H1 (cell line): ENCODE measurements around the gene MUC4. TPM values are rescaled to one million over a fixed set of nuclear protein-coding genes. Genes with fewer than 3 reads are reported as not detected.

Source experiments
- CTCF ChIA-PET: fragments of 300-600 bp; sonication (Branson Sonifier 250); formaldehyde crosslinking; loops from one replicate; lab custom pipeline; 2021; ENCODE audit not compliant: partially characterized antibody; lab: Charles Lee
- POLR2A ChIA-PET: fragments of 300-600 bp; sonication (Branson Sonifier 250); formaldehyde crosslinking; loops from one replicate; lab custom pipeline; 2021; ENCODE audit warnings: inconsistent platforms; ENCODE audit not compliant: partially characterized antibody; lab: Charles Lee
- DNase-seq, 2 experiments: peaks; one replicate each; pipeline versions ENCODE4 v3.0.0 to v3.0.0-alpha.2; 2010 to 2022; ENCODE audit warnings: low spot score in 2 of 2, low read depth in 1 of 2, mixed read lengths in 1 of 2
- FAIRE-seq: peaks from 2 replicates; lab custom pipeline; 2011; peaks lifted over from hg19 to GRCh38; lab: Jason Lieb, UNC
- H2AFZ ChIP-seq: 2 replicates; pipeline ENCODE4 v1.8.1; 2012; ENCODE audit warnings: low read length, inconsistent platforms
- H2AK5ac ChIP-seq: 2 replicates; pipeline ENCODE4 v1.6.1; 2013; ENCODE audit warnings: low read depth, low read length
- H2BK120ac ChIP-seq: replicated peaks from 2 replicates; pipeline ENCODE3; 2013; ENCODE audit warnings: low read depth, low read length, inconsistent platforms
- H2BK12ac ChIP-seq: 2 replicates; pipeline ENCODE4 v1.6.1; 2013; ENCODE audit warnings: low read depth, low read length
- H2BK15ac ChIP-seq: 2 replicates; pipeline ENCODE4 v1.6.1; 2013; ENCODE audit warnings: low read length
- H2BK20ac ChIP-seq: 2 replicates; pipeline ENCODE4 v1.6.1; 2013; ENCODE audit warnings: low read length
- H2BK5ac ChIP-seq: 2 replicates; pipeline ENCODE4 v1.6.1; 2013; ENCODE audit warnings: low read depth, low read length
- H3K14ac ChIP-seq: 2 replicates; pipeline ENCODE4 v1.6.1; 2013; ENCODE audit warnings: inconsistent platforms; ENCODE audit not compliant: insufficient read length
- H3K18ac ChIP-seq: 2 replicates; pipeline ENCODE4 v1.6.1; 2013; ENCODE audit warnings: low read length; ENCODE audit errors: extremely low read depth
- H3K23ac ChIP-seq: 2 replicates; pipeline ENCODE4 v1.6.1; 2013; ENCODE audit warnings: inconsistent platforms; ENCODE audit not compliant: insufficient read length
- H3K23me2 ChIP-seq: 2 replicates; pipeline ENCODE4 v1.6.1; 2013; ENCODE audit warnings: low read depth, low read length
- H3K27ac ChIP-seq: 2 replicates; pipeline ENCODE4 v1.6.1; 2011; ENCODE audit warnings: low read depth, low read length, inconsistent platforms
- H3K27me3 ChIP-seq, 4 experiments: replicated peaks in 1 of 4; 1 replicate in 1 of 4; 2 replicates in 3 of 4; pipeline versions ENCODE4 v1.6.1 to v1.8.1; 2011 to 2013; ENCODE audit warnings: low read length in 3 of 4, mild to moderate bottlenecking in 3 of 4, inconsistent platforms in 2 of 4, mixed read lengths in 2 of 4, moderate library complexity in 1 of 4; ENCODE audit not compliant: control insufficient read depth in 3 of 4, insufficient read depth in 3 of 4; ENCODE audit errors: extremely low read depth in 1 of 4
- H3K36me3 ChIP-seq, 4 experiments: 2 replicates each; pipeline versions ENCODE4 v1.6.1 to v1.8.1; 2011 to 2013; ENCODE audit warnings: mild to moderate bottlenecking in 4 of 4, low read length in 3 of 4, moderate library complexity in 2 of 4, control low read depth in 1 of 4, inconsistent platforms in 1 of 4; ENCODE audit not compliant: insufficient read depth in 4 of 4, control insufficient read depth in 2 of 4
- H3K4ac ChIP-seq: replicated peaks from 2 replicates; pipeline ENCODE3; 2013; ENCODE audit warnings: low read length, low read depth, mixed read lengths, inconsistent platforms; ENCODE audit not compliant: insufficient read length
- H3K4me1 ChIP-seq, 4 experiments: replicated peaks in 1 of 4; 1 replicate in 1 of 4; 2 replicates in 3 of 4; pipeline versions ENCODE4 v1.6.1 to v1.8.1; 2011 to 2013; ENCODE audit warnings: low read length in 3 of 4, inconsistent platforms in 2 of 4, mixed read lengths in 1 of 4; ENCODE audit not compliant: insufficient read depth in 4 of 4, control insufficient read depth in 3 of 4
- H3K4me2 ChIP-seq, 2 experiments: 2 replicates each; pipeline versions ENCODE4 v1.6.1 to v1.8.1; 2011 to 2013; ENCODE audit warnings: low read depth in 2 of 2, low read length in 2 of 2, control low read depth in 1 of 2, inconsistent platforms in 1 of 2, mild to moderate bottlenecking in 1 of 2; ENCODE audit not compliant: insufficient read depth in 1 of 2
- H3K4me3 ChIP-seq, 4 experiments: fragments of 200-600, 300-600 bp in 1 of 4; sonication (generic), shearing (Covaris generic), sonication (Bioruptor Twin) in 1 of 4; 2 replicates each; pipeline versions ENCODE4 v1.5.1 to v1.8.1; 2011 to 2016; ENCODE audit warnings: low read length in 4 of 4, low read depth in 3 of 4, control low read depth in 2 of 4, inconsistent platforms in 2 of 4, mild to moderate bottlenecking in 2 of 4, mixed read lengths in 1 of 4, moderate library complexity in 1 of 4; ENCODE audit not compliant: insufficient read depth in 2 of 4; ENCODE audit errors: extremely low read depth in 1 of 4
- H3K56ac ChIP-seq: replicated peaks from 2 replicates; pipeline ENCODE3; 2013; ENCODE audit warnings: low read depth, mild to moderate bottlenecking, mixed read lengths, low read length, inconsistent platforms; ENCODE audit not compliant: insufficient read length
- H3K79me1 ChIP-seq: 2 replicates; pipeline ENCODE4 v1.6.1; 2013; ENCODE audit warnings: low read depth, low read length, control low read depth
- H3K79me2 ChIP-seq, 2 experiments: 2 replicates each; pipeline versions ENCODE4 v1.6.1 to v1.8.1; 2012 to 2013; ENCODE audit warnings: low read length in 2 of 2, mild to moderate bottlenecking in 2 of 2, inconsistent platforms in 1 of 2; ENCODE audit not compliant: insufficient read depth in 2 of 2, control insufficient read depth in 1 of 2
- H3K9ac ChIP-seq, 4 experiments: replicated peaks in 1 of 4; 1 replicate in 1 of 4; 2 replicates in 3 of 4; pipeline versions ENCODE4 v1.6.1 to v1.8.1; 2011 to 2013; ENCODE audit warnings: low read depth in 3 of 4, low read length in 3 of 4, control low read depth in 2 of 4, mild to moderate bottlenecking in 2 of 4, moderate library complexity in 2 of 4, inconsistent platforms in 1 of 4; ENCODE audit errors: extremely low read depth in 1 of 4
- H3K9me3 ChIP-seq, 2 experiments: 2 replicates each; pipeline versions ENCODE4 v1.6.1 to v1.8.1; 2012 to 2013; ENCODE audit warnings: mild to moderate bottlenecking in 2 of 2, moderate library complexity in 2 of 2, control low read depth in 1 of 2, inconsistent platforms in 1 of 2, low read depth in 1 of 2, low read length in 1 of 2, mixed read lengths in 1 of 2; ENCODE audit not compliant: insufficient read depth in 2 of 2
- H4K20me1 ChIP-seq, 2 experiments: replicated peaks in 1 of 2; 2 replicates each; pipeline versions ENCODE3 to v1.8.1; 2011 to 2013; ENCODE audit warnings: inconsistent platforms in 2 of 2, low read length in 2 of 2, mild to moderate bottlenecking in 1 of 2; ENCODE audit not compliant: insufficient read depth in 2 of 2, control insufficient read depth in 1 of 2
- H4K5ac ChIP-seq: 2 replicates; pipeline ENCODE4 v1.6.1; 2013; ENCODE audit warnings: low read length, low read depth, mixed read lengths, inconsistent platforms; ENCODE audit not compliant: insufficient read length
- H4K8ac ChIP-seq: 2 replicates; pipeline ENCODE4 v1.8.0; 2013; ENCODE audit warnings: mild to moderate bottlenecking, moderate library complexity, low read length, inconsistent platforms; ENCODE audit not compliant: insufficient read depth; ENCODE audit errors: extremely low read depth
- H4K91ac ChIP-seq: replicated peaks from 2 replicates; pipeline ENCODE3; 2013; ENCODE audit warnings: low read length, mixed read lengths, inconsistent platforms; ENCODE audit not compliant: insufficient read length
- WGBS, 2 experiments: shearing (Covaris generic) in 1 of 2; methylation state at CpG; one replicate each; pipeline versions ENCODE4 v1.1.6 to v1.1.7; 2013 to 2015; ENCODE audit warnings: low lambda C conversion rate in 2 of 2, mixed read lengths in 2 of 2, inconsistent platforms in 1 of 2, low coverage in 1 of 2, missing lambda C conversion rate in 1 of 2; ENCODE audit not compliant: insufficient replicate concordance in 2 of 2, insufficient coverage in 1 of 2, insufficient read length in 1 of 2; ENCODE audit errors: extremely low coverage in 1 of 2, missing lambda C conversion rate in 1 of 2; 5-methylcytosine and 5-hydroxymethylcytosine counted together
- polyA plus RNA-seq, 7 experiments: library from polyadenylated mRNA; depleted of rRNA in 3 of 7; stranded (reverse) in 5 of 7; unstranded in 2 of 7; fragments of >200 nt in 5 of 7; fragments of 200-250 nt in 2 of 7; gene quantifications; 1 replicate in 5 of 7; 2 replicates in 1 of 7; 4 replicates in 1 of 7; pipeline versions ENCODE4 v1.2.1 to v1.2.3, GENCODE V29; 2011 to 2013; ENCODE audit warnings: missing spikeins in 2 of 7, mixed read lengths in 2 of 7
- total RNA-seq: library from RNA; stranded (reverse); fragmentation: NEBNext Ultra II Directional; extraction: Animal tissue kit (Norgen Biotek cat#: 25700); gene quantifications from 2 replicates; pipeline ENCODE4 v1.2.1, GENCODE V29; 2021

MUC4 gene
- total and polyA plus RNA-seq, 2 of the 8 experiments (the other 6 are each of a cell fraction or from before 2014, with no cell fraction given), result 0.89 to 2.0 TPM

- Histone ChIP-seq H3K23ac (no peak overlapping the region), H2BK120ac (no peak overlapping the region), H2AFZ (no peak overlapping the region), H3K27ac (no peak overlapping the region), H3K56ac (no peak overlapping the region), H3K79me2 (no peaks in the 10 kb centered on the region), H3K4me2 (peak overlapping the region; percentile 49 to 53), H2AK5ac (no peak overlapping the region), H3K36me3 (no peaks in the 10 kb centered on the region; a peak in 1 of 8 replicates), H2BK12ac (no peak overlapping the region), H3K14ac (no peak overlapping the region), H3K79me1 (no peaks in the 10 kb centered on the region), H4K8ac (no peak overlapping the region), H4K91ac (no peak overlapping the region), H2BK5ac (no peak overlapping the region), H4K5ac (no peak overlapping the region), H3K4ac (no peak overlapping the region), H4K20me1 (no peaks in the 10 kb centered on the region), H2BK20ac (no peak overlapping the region), H2BK15ac (no peak overlapping the region), H3K27me3 (no peaks in the 10 kb centered on the region), H3K9me3 (no peaks in the 10 kb centered on the region), H3K18ac (no peak overlapping the region), H3K4me3 (peak overlapping the region in 1 of 4 experiments; percentile 9; a peak in 1 of 8 replicates), H3K9ac (no peak overlapping the region), H3K4me1 (peaks cover 8 to 24% (median 12%) of the 10 kb centered on the region in 4 experiments), H3K23me2 (no peaks in the 10 kb centered on the region)
- WGBS, 2 experiments, result 64% methylated on average over 5 of the region's 5 CpGs; no CpG with 5 or more reads in 1 of the 2 experiments
- CTCF ChIA-PET, result interaction anchor here (0.7 to 1.2 kb wide), 5 partner anchors 16 to 164 kb away, joined by 3 read pairs; no protein-coding TSS in a partner anchor
- FAIRE-seq (no peak), DNase-seq (no peak)
- POLR2A ChIA-PET, result interaction anchor here (1.4 kb wide), 1 partner anchor 10 kb away, joined by 4 read pairs; no protein-coding TSS in a partner anchor
Observed at GRCh38 chr3:195698647-195699387, 112.9 kb downstream of the MUC4 start.
